Embryonic facial prominence (tissue), 1 donor: Measurements from ENCODE around the gene HIRA.
"Not testable (repeated sequence)": the region's sequence is repeated elsewhere in the genome, so short reads cannot be mapped to it uniquely, and the experiment has no call there.

Source experiments
- DNase-seq: peaks from one replicate; pipeline ENCODE4 v3.0.0-alpha.2; 2016; ENCODE audit errors: extremely low spot score

The HIRA gene

GRCh38 chr22:19440411-19441195, 9.1 kb upstream of the HIRA start:
- no peak for DNase-seq

GRCh38 chr22:19438298-19438697, 6.8 kb upstream of the HIRA start:
- no peak for DNase-seq

DNA sequence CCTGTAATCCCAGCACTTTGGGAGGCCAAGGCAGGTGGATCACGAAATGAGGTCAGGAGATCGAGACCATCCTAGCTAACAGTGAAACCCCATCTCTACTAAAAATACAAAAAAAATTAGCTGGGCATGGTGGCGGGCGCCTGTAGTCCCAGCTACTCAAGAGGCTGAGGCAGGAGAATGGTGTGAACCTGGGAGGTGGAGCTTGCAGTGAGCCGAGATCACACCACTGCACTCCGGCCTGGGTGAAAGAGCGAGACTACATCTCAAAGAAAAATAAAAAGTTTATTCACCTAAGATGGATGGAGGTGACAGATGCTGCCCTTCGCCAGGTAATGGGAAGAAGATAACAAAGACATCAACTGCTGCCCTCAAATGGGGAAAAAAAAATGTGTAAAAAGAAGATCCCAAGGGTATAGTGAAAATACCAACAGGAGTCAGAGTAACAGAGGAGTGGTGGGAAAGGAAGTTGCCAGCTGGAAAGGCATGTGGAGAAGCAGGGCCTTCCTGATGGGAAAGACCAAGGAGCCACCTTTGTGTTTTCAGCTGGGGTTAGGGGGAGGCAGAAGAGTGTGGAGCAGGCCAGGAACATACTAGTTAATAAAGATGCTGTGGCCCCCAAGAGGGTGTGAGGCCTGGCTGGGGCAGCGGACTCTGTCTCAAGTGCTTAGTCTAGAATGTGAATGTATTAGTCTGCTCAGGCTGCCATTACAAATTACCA, 5.1 kb upstream of the HIRA start:
- DNase-seq: not testable (repeated sequence)

DNA sequence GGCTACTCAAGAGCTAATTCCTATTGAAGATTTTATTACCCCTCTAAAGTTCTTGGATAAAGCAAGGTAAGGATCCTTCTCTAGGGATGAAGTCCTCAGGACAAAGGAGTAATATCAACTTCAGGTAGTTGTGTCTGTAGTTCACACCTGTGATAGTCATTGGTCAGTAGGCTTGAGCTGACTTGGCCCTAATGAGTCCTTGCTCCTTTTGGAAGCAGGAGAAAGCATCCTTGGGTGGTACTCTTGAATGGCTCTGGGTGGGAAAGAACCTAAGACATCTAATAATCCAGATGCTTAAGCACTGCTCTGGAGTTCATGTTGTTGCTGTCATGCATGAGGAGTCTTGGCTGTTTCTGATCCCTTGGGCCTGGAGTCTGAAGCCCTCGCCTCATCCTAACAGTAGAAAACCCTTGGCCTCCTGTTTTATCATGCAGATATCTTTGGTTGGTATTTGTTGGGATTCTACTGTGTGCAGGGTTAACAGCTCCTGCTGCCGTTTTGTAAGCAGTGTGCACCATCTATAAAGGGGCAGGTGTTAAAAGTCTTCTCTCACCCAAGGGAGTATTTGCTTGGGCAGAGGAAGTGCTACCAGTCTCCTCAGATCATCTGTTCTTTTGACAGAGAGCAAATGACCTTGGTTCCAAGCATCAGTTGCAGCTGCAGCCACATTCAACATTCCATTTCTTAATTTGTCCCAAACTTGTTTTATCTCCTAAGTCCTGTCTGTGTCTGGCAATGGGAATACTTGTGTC, 3.5 kb upstream of the HIRA start:
- DNase-seq: no peak

- DNase-seq: no peak
Observed at GRCh38 chr22:19434401-19434800, 2.9 kb upstream of the HIRA start.

DNA sequence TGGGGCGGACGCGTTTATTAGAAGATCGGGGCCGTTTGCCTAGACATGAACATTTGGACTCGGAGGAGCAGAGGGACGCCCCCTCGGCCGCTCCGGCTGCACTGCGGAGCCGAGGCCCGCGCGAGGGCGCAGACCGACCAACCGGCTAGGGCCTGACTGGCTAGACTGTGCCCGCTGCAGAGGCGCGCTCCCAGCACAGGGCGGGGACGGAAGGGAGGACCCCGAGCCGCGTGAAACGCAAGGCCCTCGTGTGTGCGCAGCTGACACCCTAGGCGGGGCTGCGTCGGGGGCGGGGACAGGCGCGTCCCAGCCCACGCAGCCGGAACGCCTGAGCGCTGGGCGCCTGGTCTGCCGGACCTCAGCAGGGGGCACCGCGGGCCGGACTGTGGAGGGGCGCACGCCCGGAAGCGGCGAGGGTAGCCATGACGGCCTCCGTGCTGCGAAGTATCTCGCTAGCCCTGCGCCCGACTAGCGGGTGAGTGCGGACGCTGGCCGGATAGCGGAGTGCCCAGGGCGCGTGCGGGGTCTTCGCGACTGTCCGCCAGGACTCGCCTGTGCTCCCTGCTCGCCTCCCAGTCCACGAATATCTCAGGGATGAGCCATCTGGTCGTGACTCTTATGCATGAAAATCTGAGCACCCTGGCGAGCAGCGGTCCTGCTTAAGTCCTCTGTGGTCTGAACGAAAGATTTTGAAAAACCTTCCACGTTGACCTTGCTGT, 759 bp upstream of the HIRA start, which contains the start of gene MRPL40:
TSS of gene MRPL40 (plus strand) at position 413 of the 719 bp plus-strand sequence. CDS start at position 423, 10 bp downstream.
- DNase-seq: peak; percentile 73

GRCh38 chr22:19430890-19431541, 517 bp downstream of the HIRA start:
- DNase-seq: no peak

GRCh38 chr22:19429950-19430889, 1.3 kb downstream of the HIRA start:
- DNase-seq: no peak

DNA sequence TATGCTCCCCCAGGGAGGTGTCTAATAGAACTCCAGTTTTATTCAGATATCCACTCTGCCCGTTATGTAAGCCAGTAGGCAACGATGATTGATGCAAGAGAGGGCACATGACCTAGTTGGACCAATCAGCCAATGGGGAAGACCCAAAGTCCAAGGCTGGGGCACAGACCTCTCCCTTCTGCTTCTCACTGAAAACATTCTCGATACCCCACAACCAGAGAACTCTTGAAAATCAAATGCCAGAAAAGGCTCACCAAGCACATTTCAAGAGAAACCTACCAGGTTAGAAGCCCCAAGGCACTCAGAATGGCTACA, 7.4 kb downstream of the HIRA start:
- DNase-seq: no peak

DNA sequence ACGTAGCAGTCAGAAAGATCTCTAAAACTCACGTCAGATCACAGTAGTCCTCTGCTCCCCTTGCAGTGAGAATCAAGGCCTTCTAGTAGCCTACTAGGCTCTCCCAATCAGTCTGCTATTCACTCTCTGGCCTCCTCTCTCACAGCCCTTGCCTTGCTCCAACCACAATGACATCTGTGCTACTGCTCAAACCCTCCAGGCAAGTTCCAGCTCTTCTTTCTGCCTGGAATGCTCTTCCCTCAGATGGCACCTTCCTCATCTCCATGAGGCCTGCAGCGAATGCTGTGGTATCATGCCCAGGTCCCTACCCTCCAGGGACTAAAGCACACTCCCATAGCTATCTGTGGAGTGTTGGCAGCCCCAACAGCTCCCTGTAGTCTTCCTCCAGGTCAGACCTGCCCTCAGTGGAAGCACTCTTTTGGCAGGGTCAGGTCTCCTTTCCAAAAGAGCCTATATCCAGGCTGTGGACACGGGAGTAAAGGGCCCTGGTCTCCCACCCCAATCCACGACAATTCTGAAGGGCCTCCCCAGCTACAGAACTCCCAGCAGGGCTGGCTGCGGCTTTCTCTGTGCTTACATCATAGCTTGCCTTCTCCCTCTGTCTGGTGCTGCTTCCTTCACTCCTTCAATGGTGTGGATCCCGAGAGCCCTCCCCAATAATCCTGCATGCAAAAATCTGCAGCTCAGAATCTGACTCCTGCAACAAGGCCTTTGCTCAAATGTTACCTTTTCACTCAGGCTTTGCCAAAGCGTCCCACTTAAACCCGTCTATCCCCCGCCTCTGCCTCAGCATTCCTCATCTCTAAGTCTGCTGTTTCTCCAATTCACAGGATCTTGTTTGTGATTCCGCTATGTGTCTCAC, 8.9 kb downstream of the HIRA start:
- no peak for DNase-seq

GRCh38 chr22:19420321-19420720, 11.2 kb downstream of the HIRA start:
- DNase-seq: no peak

- DNase-seq: no peak
Observed at GRCh38 chr22:19419464-19420178, 11.9 kb downstream of the HIRA start.

- no peak for DNase-seq
Observed at GRCh38 chr22:19419086-19419463, 12.5 kb downstream of the HIRA start.

- DNase-seq: no peak
Observed at GRCh38 chr22:19412923-19413322, 18.6 kb downstream of the HIRA start.

DNA sequence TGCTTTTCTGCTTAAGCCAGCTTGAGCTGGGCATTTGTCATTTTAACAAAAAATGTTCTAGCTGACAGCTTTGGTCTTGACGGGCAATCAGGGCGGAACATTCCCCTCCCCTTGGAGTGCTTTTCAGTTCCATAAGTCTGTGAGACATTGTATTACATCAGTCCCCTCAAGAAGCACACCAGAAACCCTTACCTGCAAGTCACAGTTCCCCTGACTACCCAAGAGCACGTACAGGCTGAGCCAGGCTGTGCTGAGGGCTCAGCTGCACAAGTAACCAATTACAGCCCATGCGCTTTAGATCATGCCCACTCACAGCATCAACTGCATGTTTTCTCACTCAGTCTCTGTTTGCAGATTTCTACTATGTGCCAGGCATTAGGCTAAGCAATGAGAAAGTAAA, 19.1 kb downstream of the HIRA start:
- no peak for DNase-seq

DNA sequence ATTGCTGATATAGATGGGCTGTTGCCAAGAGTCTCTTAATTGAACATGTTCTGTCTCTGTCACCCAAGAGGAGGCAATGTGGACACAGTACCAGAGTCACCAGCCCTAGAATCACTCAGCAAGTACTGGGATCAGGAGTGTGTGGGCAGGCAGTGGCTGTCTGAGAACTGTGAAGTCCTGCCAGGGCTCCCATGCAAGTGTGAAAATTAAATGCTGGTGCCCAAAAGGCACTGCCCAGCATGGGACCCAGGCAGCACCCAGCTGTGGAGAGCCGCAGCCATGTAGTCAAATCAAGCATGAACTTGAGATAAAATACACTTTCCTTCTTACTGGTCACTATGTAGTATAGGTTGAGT, 19.9 kb downstream of the HIRA start:
- DNase-seq: no peak

- no peak for DNase-seq
Observed at GRCh38 chr22:19410941-19411689, 20.4 kb downstream of the HIRA start.
